Activated naive CD4-positive, alpha-beta T cell treated with anti-CD3 and anti-CD28 coated beads, Interleukin-2, amount 50 U/mL, for 16 hours (primary cell): ENCODE results near the gene AFF3.
"Not testable (repeated sequence)": the region's sequence is repeated elsewhere in the genome, so short reads cannot be mapped to it uniquely, and the experiment has no call there.

Source experiments
- DNase-seq: peaks from one replicate; pipeline ENCODE4 v3.0.0-alpha.2; 2020

Gene AFF3

GRCh38 chr2:99777656-99778290 is 364.6 kb downstream of the AFF3 start:
- no peak for DNase-seq

GRCh38 chr2:99776906-99777646 is 365.3 kb downstream of the AFF3 start:
- no peak for DNase-seq

GRCh38 chr2:99776206-99776905 is 366.0 kb downstream of the AFF3 start:
- no peak for DNase-seq

- no peak for DNase-seq
Measured at GRCh38 chr2:99775585-99775984, 366.8 kb downstream of the AFF3 start.

- not testable (repeated sequence) for DNase-seq
Measured at GRCh38 chr2:99773642-99774041, 368.7 kb downstream of the AFF3 start.

GRCh38 chr2:99772591-99773331 is 369.6 kb downstream of the AFF3 start:
- no peak for DNase-seq

- no peak for DNase-seq
Measured at GRCh38 chr2:99771681-99772333, 370.6 kb downstream of the AFF3 start.

GRCh38 chr2:99770876-99771275 is 371.5 kb downstream of the AFF3 start:
- DNase-seq = no peak

GRCh38 chr2:99765731-99766318 is 376.6 kb downstream of the AFF3 start:
- DNase-seq = no peak

GRCh38 chr2:99763764-99764163 is 378.6 kb downstream of the AFF3 start:
- no peak for DNase-seq

- no peak for DNase-seq
Measured at GRCh38 chr2:99762714-99763113, 379.7 kb downstream of the AFF3 start.

GRCh38 chr2:99757611-99758114 is 384.7 kb downstream of the AFF3 start:
- no peak for DNase-seq

GRCh38 chr2:99756059-99756458 is 386.3 kb downstream of the AFF3 start:
- no peak for DNase-seq

- DNase-seq = no peak
Measured at GRCh38 chr2:99754210-99754609, 388.2 kb downstream of the AFF3 start.

GRCh38 chr2:99753505-99753904 is 388.9 kb downstream of the AFF3 start:
- no peak for DNase-seq

GRCh38 chr2:99748344-99748743 is 394.0 kb downstream of the AFF3 start:
- DNase-seq = no peak

GRCh38 chr2:99747842-99748241 is 394.5 kb downstream of the AFF3 start:
- no peak for DNase-seq

- DNase-seq = no peak
Measured at GRCh38 chr2:99743146-99743545, 399.2 kb downstream of the AFF3 start.

- DNase-seq = no peak
Measured at GRCh38 chr2:99737537-99737936, 404.9 kb downstream of the AFF3 start.

GRCh38 chr2:99735753-99736152 is 406.6 kb downstream of the AFF3 start:
- DNase-seq = no peak

- not testable (repeated sequence) for DNase-seq
Measured at GRCh38 chr2:99735314-99735713, 407.1 kb downstream of the AFF3 start.

GRCh38 chr2:99734236-99734635 is 408.2 kb downstream of the AFF3 start:
- no peak for DNase-seq
